Measurements from ENCODE around the gene LACTB. TPM values are rescaled to one million over a fixed set of nuclear protein-coding genes. Genes with fewer than 3 reads are reported as not detected.

The LACTB gene
- total RNA-seq, 1 donor from 2014 or later, result 10.9 TPM

DNA sequence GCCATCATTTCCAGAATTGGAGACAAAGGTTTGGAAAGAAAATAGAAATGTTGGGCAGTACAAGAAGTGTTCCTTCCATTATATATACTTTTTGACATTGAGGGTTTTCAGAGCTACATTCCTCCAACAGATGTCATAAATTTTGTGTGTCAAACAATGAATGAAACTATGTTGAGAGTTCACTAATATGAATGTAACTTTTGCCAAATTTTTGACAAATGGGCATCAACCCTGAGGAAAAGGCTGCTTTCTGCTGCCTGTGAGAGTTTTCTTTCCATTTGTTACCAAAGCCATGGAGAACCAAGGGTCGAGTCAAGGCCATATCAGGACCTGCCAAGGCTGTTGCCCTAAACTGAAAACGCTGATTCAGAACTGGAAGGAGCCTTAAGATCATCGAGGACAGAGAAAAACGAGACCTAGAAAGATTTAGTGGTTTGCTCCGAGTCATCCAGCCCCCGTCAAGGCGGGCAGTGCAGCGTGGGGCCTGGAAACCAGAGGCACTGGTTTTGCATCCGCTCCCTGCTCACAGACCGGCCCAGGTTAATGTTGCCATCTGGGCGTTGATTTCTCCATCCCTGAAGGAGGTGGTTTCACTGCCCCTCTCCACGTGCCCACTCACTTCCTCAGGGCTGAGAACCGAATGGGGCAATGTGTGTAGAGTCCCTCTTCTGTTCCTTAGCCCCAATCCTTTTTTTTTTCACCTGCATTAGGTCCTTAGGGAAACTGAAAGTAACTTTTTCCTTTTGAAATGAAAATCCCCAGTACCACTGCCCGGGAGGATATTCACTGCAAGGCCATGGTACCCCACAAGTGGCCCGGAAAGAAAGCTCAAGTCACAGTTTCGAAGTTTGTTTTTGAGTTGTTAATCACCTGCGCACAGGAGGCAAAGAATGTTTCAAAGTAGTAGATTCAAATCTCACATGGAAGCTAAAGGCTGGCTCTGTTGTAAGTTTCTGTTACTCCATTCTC is 46.4 kb upstream of the LACTB start:
- Mint-ChIP-seq H3K9me3 (no peaks in the 10 kb centered on the region), H3K27ac (peak overlapping the region; percentile 91), H3K27me3 (peaks cover 2% of the 10 kb centered on the region), H3K36me3 (peaks cover 16% of the 10 kb centered on the region), H3K4me1 (ENCODE audit: unreplicated experiment) (peaks cover 69% of the 10 kb centered on the region), H3K4me3 (peak overlapping the region; percentile 64)
- no peak for DNase-seq (ENCODE audit: extremely low spot score, unreplicated experiment)
- TF ChIP-seq, protein P1, sequence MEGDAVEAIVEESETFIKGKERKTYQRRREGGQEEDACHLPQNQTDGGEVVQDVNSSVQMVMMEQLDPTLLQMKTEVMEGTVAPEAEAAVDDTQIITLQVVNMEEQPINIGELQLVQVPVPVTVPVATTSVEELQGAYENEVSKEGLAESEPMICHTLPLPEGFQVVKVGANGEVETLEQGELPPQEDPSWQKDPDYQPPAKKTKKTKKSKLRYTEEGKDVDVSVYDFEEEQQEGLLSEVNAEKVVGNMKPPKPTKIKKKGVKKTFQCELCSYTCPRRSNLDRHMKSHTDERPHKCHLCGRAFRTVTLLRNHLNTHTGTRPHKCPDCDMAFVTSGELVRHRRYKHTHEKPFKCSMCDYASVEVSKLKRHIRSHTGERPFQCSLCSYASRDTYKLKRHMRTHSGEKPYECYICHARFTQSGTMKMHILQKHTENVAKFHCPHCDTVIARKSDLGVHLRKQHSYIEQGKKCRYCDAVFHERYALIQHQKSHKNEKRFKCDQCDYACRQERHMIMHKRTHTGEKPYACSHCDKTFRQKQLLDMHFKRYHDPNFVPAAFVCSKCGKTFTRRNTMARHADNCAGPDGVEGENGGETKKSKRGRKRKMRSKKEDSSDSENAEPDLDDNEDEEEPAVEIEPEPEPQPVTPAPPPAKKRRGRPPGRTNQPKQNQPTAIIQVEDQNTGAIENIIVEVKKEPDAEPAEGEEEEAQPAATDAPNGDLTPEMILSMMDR (conservative IDR thresholded peaks at IDR 0.05), result no peak

DNA sequence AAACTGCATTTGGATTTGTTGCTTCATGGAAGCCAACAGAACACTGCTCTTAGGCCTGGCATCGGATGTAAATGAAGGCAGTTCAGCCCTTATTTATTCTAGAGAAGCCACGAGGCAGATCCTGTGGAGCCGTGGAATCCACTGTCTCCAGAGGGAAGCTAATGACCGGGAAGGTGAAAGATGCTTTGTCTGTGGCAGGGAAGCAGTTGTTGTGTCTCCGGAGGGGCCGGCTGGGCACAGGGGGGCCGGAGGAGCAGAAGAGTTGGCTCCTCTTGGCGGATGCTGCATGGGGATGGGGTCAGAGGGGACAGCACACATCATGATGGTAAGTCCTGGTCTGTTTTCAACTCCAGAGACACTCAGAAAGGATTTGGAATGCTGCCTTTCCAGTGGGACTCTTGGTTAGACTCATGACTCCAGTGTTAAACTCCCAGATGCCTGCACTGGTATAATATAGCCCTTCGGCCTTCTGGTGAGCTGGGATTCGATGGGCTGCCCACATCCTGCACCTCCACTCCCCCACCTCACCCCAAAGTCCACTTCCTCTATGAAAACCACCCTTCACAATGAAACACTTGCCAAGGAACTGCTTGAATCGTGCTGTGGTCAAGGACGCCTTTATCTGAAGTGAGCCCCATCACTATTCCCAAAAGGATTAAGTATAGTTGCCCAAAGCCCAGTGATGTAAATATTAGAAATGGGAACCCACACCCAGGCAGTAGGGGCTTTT is 45.5 kb upstream of the LACTB start:
- no peak for DNase-seq (ENCODE audit: extremely low spot score, unreplicated experiment)
- TF ChIP-seq, protein P1 (conservative IDR thresholded peaks at IDR 0.05), result no peak
- no peak overlapping the region for H3K4me3 Mint-ChIP-seq
- peaks cover 66% of the 10 kb centered on the region for H3K4me1 Mint-ChIP-seq (ENCODE audit: unreplicated experiment)
- H3K27me3 Mint-ChIP-seq, result peaks cover 2% of the 10 kb centered on the region
- no peaks in the 10 kb centered on the region for H3K9me3 Mint-ChIP-seq
- H3K27ac Mint-ChIP-seq, result peak overlapping the region; percentile 91
- H3K36me3 Mint-ChIP-seq, result peaks cover 9% of the 10 kb centered on the region

DNA sequence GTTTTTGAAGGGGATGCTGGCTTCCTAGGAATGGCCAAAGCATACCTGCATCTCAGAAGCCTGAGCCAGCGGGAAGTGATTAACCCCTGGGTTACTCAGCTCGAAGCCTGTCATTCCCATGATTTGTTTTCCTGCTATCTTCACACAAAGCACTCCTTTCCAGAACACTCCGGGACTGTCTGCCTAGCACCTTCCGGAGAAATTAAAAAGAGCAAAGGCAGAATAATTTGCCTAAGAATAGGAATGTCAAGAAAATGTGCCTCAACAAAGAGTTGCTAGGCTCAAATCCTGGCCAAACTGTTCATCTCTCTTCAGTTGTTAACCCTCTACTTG is 45.0 kb upstream of the LACTB start:
- DNase-seq (ENCODE audit: extremely low spot score, unreplicated experiment), result no peak
- Mint-ChIP-seq H3K4me1 (ENCODE audit: unreplicated experiment) (peaks cover 67% of the 10 kb centered on the region), H3K36me3 (peaks cover 6% of the 10 kb centered on the region), H3K4me3 (no peak overlapping the region), H3K27ac (no peak overlapping the region), H3K27me3 (peaks cover 2% of the 10 kb centered on the region), H3K9me3 (no peaks in the 10 kb centered on the region)
- TF ChIP-seq, protein P1 (conservative IDR thresholded peaks at IDR 0.05), result no peak

DNA sequence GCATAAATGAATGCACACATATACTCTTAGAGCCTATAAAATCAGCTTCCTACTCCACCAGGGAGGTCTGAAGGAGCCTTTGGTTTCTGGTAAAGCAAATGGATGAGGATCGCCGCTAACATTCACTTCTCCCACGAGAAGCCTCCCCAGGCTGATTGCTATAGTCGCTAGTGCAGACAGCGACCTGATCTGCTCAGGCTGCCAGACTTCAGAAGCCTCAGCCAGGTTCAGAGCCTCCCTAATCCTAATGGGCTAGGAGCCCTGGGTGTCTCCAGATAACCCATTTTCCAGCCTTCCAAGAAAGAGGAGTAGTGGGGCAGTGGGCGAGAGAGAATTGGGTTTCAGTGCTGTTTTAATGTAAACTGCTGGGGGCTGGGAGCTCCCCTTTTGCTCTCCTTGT is 43.7 kb upstream of the LACTB start:
- DNase-seq (ENCODE audit: extremely low spot score, unreplicated experiment), result no peak
- Mint-ChIP-seq H3K36me3 (no peaks in the 10 kb centered on the region), H3K27ac (peak overlapping the region; percentile 37), H3K27me3 (peaks cover 2% of the 10 kb centered on the region), H3K4me1 (ENCODE audit: unreplicated experiment) (peaks cover 62% of the 10 kb centered on the region), H3K4me3 (peak overlapping the region; percentile 15), H3K9me3 (no peaks in the 10 kb centered on the region)
- TF ChIP-seq, protein P1 (conservative IDR thresholded peaks at IDR 0.05), result no peak

DNA sequence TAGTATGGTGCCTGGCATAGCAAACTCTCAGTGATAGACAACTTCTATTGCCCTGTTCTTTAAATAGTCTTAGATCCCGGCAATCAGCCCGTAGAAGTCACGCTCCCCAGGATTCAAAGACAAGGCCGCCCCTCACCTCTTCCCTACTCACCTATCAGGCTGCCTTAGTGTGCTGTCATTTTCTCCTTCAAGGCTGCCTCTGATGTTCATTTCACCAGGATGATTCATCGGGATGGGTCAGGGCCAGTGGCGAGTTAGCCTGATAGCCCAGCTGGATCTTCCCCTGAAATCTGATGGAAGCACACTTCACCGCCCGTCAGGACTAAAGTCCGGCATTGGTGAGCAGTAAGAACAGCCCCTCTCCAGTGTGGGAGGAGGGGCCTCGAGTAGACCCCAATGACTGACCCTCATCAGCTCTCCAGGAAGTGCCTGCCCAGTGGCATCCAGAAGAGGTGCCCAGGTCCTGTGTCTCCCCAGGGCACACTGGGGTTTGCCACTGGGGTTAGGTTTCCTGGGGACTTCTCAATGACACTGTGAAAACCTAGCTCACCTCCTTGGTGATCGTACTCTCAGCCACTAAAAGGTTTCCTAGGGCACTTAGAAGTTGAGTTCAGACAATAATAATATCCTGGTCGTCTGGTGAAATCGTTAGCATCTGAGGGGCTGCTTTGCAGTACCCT is 41.6 kb upstream of the LACTB start:
- Mint-ChIP-seq H3K27me3 (peaks cover 2% of the 10 kb centered on the region), H3K4me1 (ENCODE audit: unreplicated experiment) (peaks cover 57% of the 10 kb centered on the region), H3K27ac (peak overlapping the region; percentile 58), H3K9me3 (no peaks in the 10 kb centered on the region), H3K4me3 (peak overlapping the region; percentile 20), H3K36me3 (no peaks in the 10 kb centered on the region)
- TF ChIP-seq, protein P1 (conservative IDR thresholded peaks at IDR 0.05), result no peak
- no peak for DNase-seq (ENCODE audit: extremely low spot score, unreplicated experiment)

Data from type B pancreatic cell (in vitro differentiated cells).